ENCODE data around the gene FBXO4.

Gene FBXO4

DNA sequence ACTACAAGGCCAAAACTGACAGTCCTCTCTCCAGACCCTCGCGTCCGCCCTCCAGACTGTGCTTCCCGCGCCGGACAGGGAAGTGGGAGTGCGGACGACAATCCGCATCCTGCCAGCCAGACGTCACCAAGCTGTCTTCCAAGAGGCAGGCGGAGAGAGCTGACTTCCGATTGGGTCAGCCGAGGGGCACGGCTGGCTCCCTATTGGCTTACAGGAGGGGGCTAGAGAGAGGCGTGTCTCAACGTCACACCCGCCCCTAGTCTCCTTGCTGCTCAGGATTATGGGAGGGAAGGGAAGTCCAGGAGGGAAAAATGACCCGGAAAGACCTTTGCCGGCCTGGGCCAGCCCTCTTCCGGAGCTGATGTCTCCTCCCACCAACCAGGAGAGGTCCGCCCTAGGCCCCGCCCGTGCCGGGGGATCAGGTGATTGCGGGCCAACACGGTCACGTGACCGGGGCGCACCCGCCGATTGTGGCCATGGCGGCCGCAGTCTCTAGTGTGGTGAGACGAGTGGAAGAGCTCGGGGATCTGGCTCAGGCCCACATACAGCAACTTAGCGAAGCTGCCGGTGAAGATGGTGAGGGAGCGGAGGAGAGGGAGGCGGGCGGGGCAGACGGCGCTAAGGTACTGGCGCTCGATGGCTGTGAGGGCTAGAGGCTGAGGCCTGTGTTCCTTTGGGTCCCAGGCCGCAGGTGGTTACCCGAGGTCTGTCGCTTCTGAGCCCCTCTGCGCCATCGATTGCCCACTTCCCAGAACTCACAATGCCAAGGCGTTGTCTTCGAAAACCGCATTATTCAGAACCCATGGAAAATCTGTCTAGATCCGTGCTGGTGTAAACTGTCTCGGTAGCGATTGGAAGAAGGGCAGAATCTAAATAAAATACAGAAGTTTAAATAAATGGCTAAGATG lies 20.9 kb upstream of the FBXO4 start, which contains the start of gene RIMOC1:
Gene RIMOC1, plus strand, starts transcription at position 453 of the 908 bp plus-strand sequence. Its CDS starts 24 bp downstream, at position 477.
- peak; percentile 99 for ATAC-seq
- TF ChIP-seq BACH2 (CRISPR knock-in tag; IDR thresholded peaks at IDR 0.05; ENCODE audit: borderline replicate concordance): 0 out of 2 replicates have a peak, but pooled peaks have one; percentile 63
- no peak for TF ChIP-seq OSR1 (CRISPR knock-in tag; IDR thresholded peaks at IDR 0.05)
- TF ChIP-seq RARB (CRISPR knock-in tag; IDR thresholded peaks at IDR 0.05): 0 out of 2 replicates have a peak, but pooled peaks have one; percentile 47
- no peak for TF ChIP-seq ZNF565 (CRISPR knock-in tag; conservative IDR thresholded peaks at IDR 0.05; ENCODE audit: low read depth)
- TF ChIP-seq SNAI2 (CRISPR knock-in tag; IDR thresholded peaks at IDR 0.05): peak; percentile 71; the same call in 1 of the 2 replicates
- TF ChIP-seq ZC3H10 (CRISPR knock-in tag; IDR thresholded peaks at IDR 0.05): no peak
- TF ChIP-seq GLIS3 (CRISPR knock-in tag; IDR thresholded peaks at IDR 0.05): no peak
- peak; percentile 40; the same call in 1 of the 2 replicates for TF ChIP-seq ZFP30 (CRISPR knock-in tag; IDR thresholded peaks at IDR 0.05)

DNA sequence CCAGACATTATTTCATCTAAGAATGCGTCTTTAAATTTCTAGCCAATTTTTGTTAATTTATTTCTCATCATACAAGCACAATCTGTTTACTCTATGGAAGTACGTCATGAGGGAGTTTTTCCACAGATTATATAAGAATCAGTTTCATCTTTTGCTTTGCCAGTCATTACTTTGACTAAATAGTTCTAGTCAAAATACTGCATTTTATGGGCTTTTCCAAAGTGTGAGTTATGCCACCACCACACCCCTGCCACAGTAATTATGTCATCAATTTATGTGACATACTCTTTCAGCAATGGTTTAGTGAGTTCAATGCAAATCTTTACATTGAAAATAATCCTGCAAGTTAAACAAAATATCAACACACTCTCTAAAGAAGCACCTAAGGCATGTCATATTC lies 18.9 kb upstream of the FBXO4 start:
- no peak for ATAC-seq
- TF ChIP-seq ZFP30 (CRISPR knock-in tag; IDR thresholded peaks at IDR 0.05) (no peak), GLIS3 (CRISPR knock-in tag; IDR thresholded peaks at IDR 0.05) (no peak), ZNF8 (CRISPR knock-in tag; IDR thresholded peaks at IDR 0.05) (no peak), SNAI2 (CRISPR knock-in tag; IDR thresholded peaks at IDR 0.05) (no peak), ARNTL (CRISPR knock-in tag; IDR thresholded peaks at IDR 0.05; ENCODE audit: borderline replicate concordance, low read depth) (no peak), ZNF70 (CRISPR knock-in tag; IDR thresholded peaks at IDR 0.05) (no peak), RARB (CRISPR knock-in tag; IDR thresholded peaks at IDR 0.05) (no peak)
- TF ChIP-seq, protein P1, sequence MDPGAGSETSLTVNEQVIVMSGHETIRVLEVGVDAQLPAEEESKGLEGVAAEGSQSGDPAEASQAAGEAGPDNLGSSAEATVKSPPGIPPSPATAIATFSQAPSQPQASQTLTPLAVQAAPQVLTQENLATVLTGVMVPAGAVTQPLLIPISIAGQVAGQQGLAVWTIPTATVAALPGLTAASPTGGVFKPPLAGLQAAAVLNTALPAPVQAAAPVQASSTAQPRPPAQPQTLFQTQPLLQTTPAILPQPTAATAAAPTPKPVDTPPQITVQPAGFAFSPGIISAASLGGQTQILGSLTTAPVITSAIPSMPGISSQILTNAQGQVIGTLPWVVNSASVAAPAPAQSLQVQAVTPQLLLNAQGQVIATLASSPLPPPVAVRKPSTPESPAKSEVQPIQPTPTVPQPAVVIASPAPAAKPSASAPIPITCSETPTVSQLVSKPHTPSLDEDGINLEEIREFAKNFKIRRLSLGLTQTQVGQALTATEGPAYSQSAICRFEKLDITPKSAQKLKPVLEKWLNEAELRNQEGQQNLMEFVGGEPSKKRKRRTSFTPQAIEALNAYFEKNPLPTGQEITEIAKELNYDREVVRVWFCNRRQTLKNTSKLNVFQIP (CRISPR knock-in tag; IDR thresholded peaks at IDR 0.05; ENCODE audit: borderline replicate concordance, low read depth): no peak
- TF ChIP-seq, protein P2, sequence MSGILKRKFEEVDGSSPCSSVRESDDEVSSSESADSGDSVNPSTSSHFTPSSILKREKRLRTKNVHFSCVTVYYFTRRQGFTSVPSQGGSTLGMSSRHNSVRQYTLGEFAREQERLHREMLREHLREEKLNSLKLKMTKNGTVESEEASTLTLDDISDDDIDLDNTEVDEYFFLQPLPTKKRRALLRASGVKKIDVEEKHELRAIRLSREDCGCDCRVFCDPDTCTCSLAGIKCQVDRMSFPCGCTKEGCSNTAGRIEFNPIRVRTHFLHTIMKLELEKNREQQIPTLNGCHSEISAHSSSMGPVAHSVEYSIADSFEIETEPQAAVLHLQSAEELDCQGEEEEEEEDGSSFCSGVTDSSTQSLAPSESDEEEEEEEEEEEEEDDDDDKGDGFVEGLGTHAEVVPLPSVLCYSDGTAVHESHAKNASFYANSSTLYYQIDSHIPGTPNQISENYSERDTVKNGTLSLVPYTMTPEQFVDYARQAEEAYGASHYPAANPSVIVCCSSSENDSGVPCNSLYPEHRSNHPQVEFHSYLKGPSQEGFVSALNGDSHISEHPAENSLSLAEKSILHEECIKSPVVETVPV (CRISPR knock-in tag; IDR thresholded peaks at IDR 0.05): no peak

DNA sequence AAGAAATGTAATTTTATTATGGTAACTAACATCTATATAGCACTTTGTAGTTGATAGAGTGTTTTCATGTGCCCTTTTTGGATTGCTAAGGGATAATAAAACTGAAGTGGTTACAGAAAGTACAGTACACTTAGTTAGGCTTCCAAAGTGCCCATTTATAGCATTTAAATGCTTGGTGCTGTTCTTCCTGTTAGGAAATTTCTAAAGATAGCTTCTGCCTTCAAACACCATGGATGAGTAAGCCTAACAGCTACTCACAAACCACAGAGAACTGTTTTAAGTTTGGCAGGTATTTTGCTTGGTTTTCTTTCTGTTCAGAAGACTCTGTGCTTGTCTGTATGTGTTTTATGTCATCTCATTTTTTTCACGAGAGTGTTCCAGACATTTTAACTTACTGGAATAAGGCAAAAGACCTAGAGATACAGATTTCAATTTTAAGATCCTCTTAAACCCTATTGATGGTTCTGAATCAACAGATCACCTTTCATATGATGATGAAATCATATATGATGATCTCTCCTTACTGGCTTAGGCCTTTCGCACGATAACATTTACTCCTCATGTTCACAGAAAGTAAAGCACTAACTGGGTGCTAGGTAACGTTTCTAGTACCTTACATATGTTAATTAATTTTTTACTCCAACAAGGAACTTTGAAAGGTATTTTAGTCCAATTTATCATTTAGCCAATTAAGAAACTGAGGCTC lies 16.6 kb upstream of the FBXO4 start:
- ATAC-seq: no peak
- no peak for TF ChIP-seq ZNF565 (CRISPR knock-in tag; conservative IDR thresholded peaks at IDR 0.05; ENCODE audit: low read depth)
- TF ChIP-seq, protein P2 (CRISPR knock-in tag; IDR thresholded peaks at IDR 0.05): no peak

DNA sequence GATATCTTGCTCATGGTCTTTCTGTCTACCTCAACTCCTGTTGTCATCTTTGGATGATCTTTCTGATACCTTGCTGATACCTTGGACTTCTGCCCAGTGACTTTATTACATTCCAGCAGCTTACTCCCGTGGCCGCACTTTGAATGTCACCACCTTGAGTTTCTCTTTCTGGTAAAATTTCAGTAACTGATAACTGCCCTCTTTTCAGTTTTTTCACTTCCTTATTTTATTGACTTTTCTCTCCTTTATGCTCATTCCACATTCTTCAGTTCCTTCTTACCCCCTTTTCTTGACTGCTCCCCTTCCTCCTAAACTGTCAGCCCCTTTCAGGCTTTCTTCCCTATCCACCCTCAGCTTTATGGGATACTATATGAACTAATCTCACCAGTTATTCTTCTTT lies 7.0 kb upstream of the FBXO4 start:
- no peak for ATAC-seq
- TF ChIP-seq TOX (CRISPR knock-in tag; IDR thresholded peaks at IDR 0.05; ENCODE audit: borderline replicate concordance) (no peak), ZNF565 (CRISPR knock-in tag; conservative IDR thresholded peaks at IDR 0.05; ENCODE audit: low read depth) (no peak), ARNTL (CRISPR knock-in tag; IDR thresholded peaks at IDR 0.05; ENCODE audit: borderline replicate concordance, low read depth) (no peak), ESRRG (CRISPR knock-in tag; IDR thresholded peaks at IDR 0.05) (no peak), CSDC2 (CRISPR knock-in tag; IDR thresholded peaks at IDR 0.05) (no peak), SNAI2 (CRISPR knock-in tag; IDR thresholded peaks at IDR 0.05) (no peak), GLIS3 (CRISPR knock-in tag; IDR thresholded peaks at IDR 0.05) (no peak), ZFP30 (CRISPR knock-in tag; IDR thresholded peaks at IDR 0.05) (no peak), ISL1 (CRISPR knock-in tag; IDR thresholded peaks at IDR 0.05) (no peak), PPARA (CRISPR knock-in tag; IDR thresholded peaks at IDR 0.05; ENCODE audit: borderline replicate concordance) (no peak), OSR1 (CRISPR knock-in tag; IDR thresholded peaks at IDR 0.05) (no peak), RARB (CRISPR knock-in tag; IDR thresholded peaks at IDR 0.05) (no peak), ZFP3 (CRISPR knock-in tag; IDR thresholded peaks at IDR 0.05) (no peak), ZNF8 (CRISPR knock-in tag; IDR thresholded peaks at IDR 0.05) (no peak)
- TF ChIP-seq, protein P3, sequence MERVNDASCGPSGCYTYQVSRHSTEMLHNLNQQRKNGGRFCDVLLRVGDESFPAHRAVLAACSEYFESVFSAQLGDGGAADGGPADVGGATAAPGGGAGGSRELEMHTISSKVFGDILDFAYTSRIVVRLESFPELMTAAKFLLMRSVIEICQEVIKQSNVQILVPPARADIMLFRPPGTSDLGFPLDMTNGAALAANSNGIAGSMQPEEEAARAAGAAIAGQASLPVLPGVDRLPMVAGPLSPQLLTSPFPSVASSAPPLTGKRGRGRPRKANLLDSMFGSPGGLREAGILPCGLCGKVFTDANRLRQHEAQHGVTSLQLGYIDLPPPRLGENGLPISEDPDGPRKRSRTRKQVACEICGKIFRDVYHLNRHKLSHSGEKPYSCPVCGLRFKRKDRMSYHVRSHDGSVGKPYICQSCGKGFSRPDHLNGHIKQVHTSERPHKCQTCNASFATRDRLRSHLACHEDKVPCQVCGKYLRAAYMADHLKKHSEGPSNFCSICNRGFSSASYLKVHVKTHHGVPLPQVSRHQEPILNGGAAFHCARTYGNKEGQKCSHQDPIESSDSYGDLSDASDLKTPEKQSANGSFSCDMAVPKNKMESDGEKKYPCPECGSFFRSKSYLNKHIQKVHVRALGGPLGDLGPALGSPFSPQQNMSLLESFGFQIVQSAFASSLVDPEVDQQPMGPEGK (CRISPR knock-in tag; IDR thresholded peaks at IDR 0.05; ENCODE audit: borderline replicate concordance): no peak
- TF ChIP-seq, protein P4, sequence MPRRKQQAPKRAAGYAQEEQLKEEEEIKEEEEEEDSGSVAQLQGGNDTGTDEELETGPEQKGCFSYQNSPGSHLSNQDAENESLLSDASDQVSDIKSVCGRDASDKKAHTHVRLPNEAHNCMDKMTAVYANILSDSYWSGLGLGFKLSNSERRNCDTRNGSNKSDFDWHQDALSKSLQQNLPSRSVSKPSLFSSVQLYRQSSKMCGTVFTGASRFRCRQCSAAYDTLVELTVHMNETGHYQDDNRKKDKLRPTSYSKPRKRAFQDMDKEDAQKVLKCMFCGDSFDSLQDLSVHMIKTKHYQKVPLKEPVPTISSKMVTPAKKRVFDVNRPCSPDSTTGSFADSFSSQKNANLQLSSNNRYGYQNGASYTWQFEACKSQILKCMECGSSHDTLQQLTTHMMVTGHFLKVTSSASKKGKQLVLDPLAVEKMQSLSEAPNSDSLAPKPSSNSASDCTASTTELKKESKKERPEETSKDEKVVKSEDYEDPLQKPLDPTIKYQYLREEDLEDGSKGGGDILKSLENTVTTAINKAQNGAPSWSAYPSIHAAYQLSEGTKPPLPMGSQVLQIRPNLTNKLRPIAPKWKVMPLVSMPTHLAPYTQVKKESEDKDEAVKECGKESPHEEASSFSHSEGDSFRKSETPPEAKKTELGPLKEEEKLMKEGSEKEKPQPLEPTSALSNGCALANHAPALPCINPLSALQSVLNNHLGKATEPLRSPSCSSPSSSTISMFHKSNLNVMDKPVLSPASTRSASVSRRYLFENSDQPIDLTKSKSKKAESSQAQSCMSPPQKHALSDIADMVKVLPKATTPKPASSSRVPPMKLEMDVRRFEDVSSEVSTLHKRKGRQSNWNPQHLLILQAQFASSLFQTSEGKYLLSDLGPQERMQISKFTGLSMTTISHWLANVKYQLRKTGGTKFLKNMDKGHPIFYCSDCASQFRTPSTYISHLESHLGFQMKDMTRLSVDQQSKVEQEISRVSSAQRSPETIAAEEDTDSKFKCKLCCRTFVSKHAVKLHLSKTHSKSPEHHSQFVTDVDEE (CRISPR knock-in tag; IDR thresholded peaks at IDR 0.05): no peak
- TF ChIP-seq, protein P1 (CRISPR knock-in tag; IDR thresholded peaks at IDR 0.05; ENCODE audit: borderline replicate concordance, low read depth): no peak
